ENCODE measurements around the gene NUDT12. TPM values are rescaled to one million over a fixed set of nuclear protein-coding genes. Genes with fewer than 3 reads are reported as not detected.

Gene NUDT12
- total RNA-seq, 1 experiment from 2014 or later, result 9.2 TPM

GRCh38 chr5:103542441-103542840 is 20.1 kb downstream of the NUDT12 start:
- Histone ChIP-seq H4K20me1 (ENCODE audit: low read length) (no peaks in the 10 kb centered on the region), H3K9ac (ENCODE audit: low read length) (no peak overlapping the region), H3K4me1 (ENCODE audit: insufficient read depth, low read length) (no peaks in the 10 kb centered on the region), H3K4me2 (ENCODE audit: low read length) (no peak overlapping the region), H3K27me3 (ENCODE audit: low read length) (no peaks in the 10 kb centered on the region), H3K4me3 (ENCODE audit: low read length) (no peak overlapping the region), H2AFZ (ENCODE audit: low read length) (no peak overlapping the region), H3K36me3 (ENCODE audit: low read depth, low read length) (no peaks in the 10 kb centered on the region), H3F3A (ENCODE audit: low read length, unreplicated experiment) (no peaks in the 10 kb centered on the region), H3K27ac (ENCODE audit: low read length) (no peak overlapping the region), H3K9me3 (ENCODE audit: low read length) (no peaks in the 10 kb centered on the region), H3K9me2 (replicated peaks; ENCODE audit: low read length) (no peaks in the 10 kb centered on the region), H3K79me2 (ENCODE audit: low read length) (no peaks in the 10 kb centered on the region)
- ChIA-PET POLR2A (ENCODE audit: unreplicated experiment) (no interaction called here), CTCF (no interaction called here)
- DNase-seq (peak; percentile 17), ATAC-seq (peak; percentile 82)
- intact Hi-C loops (cut with micrococcal nuclease), result loop anchor here (2.0 kb wide), 1 partner anchor 20 kb away; no protein-coding TSS in a partner anchor
- no peak for TF ChIP-seq EZH2phosphoT487 (IDR thresholded peaks at IDR 0.05; ENCODE audit: borderline replicate concordance, low read length)
- no peak for TF ChIP-seq EZH2 (IDR thresholded peaks at IDR 0.05; ENCODE audit: low read length, unreplicated experiment)
- TF ChIP-seq CTCF (conservative IDR thresholded peaks at IDR 0.05; ENCODE audit: low read depth, low read length), result no peak
- BruUV-seq (replicated peaks), result no TSS peak

GRCh38 chr5:103541569-103541968 is 21.0 kb downstream of the NUDT12 start:
- no peak overlapping the region for H2AFZ ChIP-seq (ENCODE audit: low read length)
- TF ChIP-seq CTCF (conservative IDR thresholded peaks at IDR 0.05; ENCODE audit: low read depth, low read length), result no peak
- no peak for TF ChIP-seq EZH2 (IDR thresholded peaks at IDR 0.05; ENCODE audit: low read length, unreplicated experiment)
- TF ChIP-seq EZH2phosphoT487 (IDR thresholded peaks at IDR 0.05; ENCODE audit: borderline replicate concordance, low read length), result no peak
- no peak for DNase-seq
- H3K79me2 ChIP-seq (ENCODE audit: low read length), result no peaks in the 10 kb centered on the region
- CTCF ChIA-PET, result no interaction called here
- intact Hi-C loops (cut with micrococcal nuclease), result no loop called here
- H3K4me1 ChIP-seq (ENCODE audit: insufficient read depth, low read length), result no peaks in the 10 kb centered on the region
- ATAC-seq, result no peak
- H3K36me3 ChIP-seq (ENCODE audit: low read depth, low read length), result no peaks in the 10 kb centered on the region
- H3K9me2 ChIP-seq (replicated peaks; ENCODE audit: low read length), result no peaks in the 10 kb centered on the region
- H3K27me3 ChIP-seq (ENCODE audit: low read length), result no peaks in the 10 kb centered on the region
- no peaks in the 10 kb centered on the region for H3F3A ChIP-seq (ENCODE audit: low read length, unreplicated experiment)
- no TSS peak for BruUV-seq (replicated peaks)
- H3K9ac ChIP-seq (ENCODE audit: low read length), result no peak overlapping the region
- no peak overlapping the region for H3K4me3 ChIP-seq (ENCODE audit: low read length)
- POLR2A ChIA-PET (ENCODE audit: unreplicated experiment), result interaction anchor here (0.6 kb wide), 2 partner anchors 9 to 328 kb away, joined by 3 read pairs; no protein-coding TSS in a partner anchor
- no peaks in the 10 kb centered on the region for H4K20me1 ChIP-seq (ENCODE audit: low read length)
- no peaks in the 10 kb centered on the region for H3K9me3 ChIP-seq (ENCODE audit: low read length)
- no peak overlapping the region for H3K27ac ChIP-seq (ENCODE audit: low read length)
- no peak overlapping the region for H3K4me2 ChIP-seq (ENCODE audit: low read length)

GRCh38 chr5:103541114-103541513 is 21.5 kb downstream of the NUDT12 start:
- Histone ChIP-seq H3K27ac (ENCODE audit: low read length) (no peak overlapping the region), H3K4me2 (ENCODE audit: low read length) (no peak overlapping the region), H2AFZ (ENCODE audit: low read length) (no peak overlapping the region), H4K20me1 (ENCODE audit: low read length) (no peaks in the 10 kb centered on the region), H3K79me2 (ENCODE audit: low read length) (no peaks in the 10 kb centered on the region), H3K4me3 (ENCODE audit: low read length) (no peak overlapping the region), H3K27me3 (ENCODE audit: low read length) (no peaks in the 10 kb centered on the region), H3K9me3 (ENCODE audit: low read length) (no peaks in the 10 kb centered on the region), H3F3A (ENCODE audit: low read length, unreplicated experiment) (no peaks in the 10 kb centered on the region), H3K9ac (ENCODE audit: low read length) (no peak overlapping the region), H3K36me3 (ENCODE audit: low read depth, low read length) (no peaks in the 10 kb centered on the region), H3K9me2 (replicated peaks; ENCODE audit: low read length) (no peaks in the 10 kb centered on the region), H3K4me1 (ENCODE audit: insufficient read depth, low read length) (no peaks in the 10 kb centered on the region)
- ATAC-seq (no peak), DNase-seq (no peak)
- no TSS peak for BruUV-seq (replicated peaks)
- POLR2A ChIA-PET (ENCODE audit: unreplicated experiment), result interaction anchor here (0.6 kb wide), 1 partner anchor 327 kb away, joined by 3 read pairs; no protein-coding TSS in a partner anchor
- CTCF ChIA-PET, result no interaction called here
- intact Hi-C loops (cut with micrococcal nuclease), result no loop called here
- no peak for TF ChIP-seq EZH2 (IDR thresholded peaks at IDR 0.05; ENCODE audit: low read length, unreplicated experiment)
- no peak for TF ChIP-seq EZH2phosphoT487 (IDR thresholded peaks at IDR 0.05; ENCODE audit: borderline replicate concordance, low read length)
- no peak for TF ChIP-seq CTCF (conservative IDR thresholded peaks at IDR 0.05; ENCODE audit: low read depth, low read length)

Data from PC-3 (cell line).